Measurements from ENCODE around the gene UBE2K. TPM values are rescaled to one million over a fixed set of nuclear protein-coding genes. Genes with fewer than 3 reads are reported as not detected.
A peak's percentile ranks its signal among the peaks of the same experiment; 100 is the strongest.
"Not testable (repeated sequence)": the region's sequence is repeated elsewhere in the genome, so short reads cannot be mapped to it uniquely, and the experiment has no call there.

Gene UBE2K
- total RNA-seq, 1 donor from 2014 or later = 54.4 TPM

DNA sequence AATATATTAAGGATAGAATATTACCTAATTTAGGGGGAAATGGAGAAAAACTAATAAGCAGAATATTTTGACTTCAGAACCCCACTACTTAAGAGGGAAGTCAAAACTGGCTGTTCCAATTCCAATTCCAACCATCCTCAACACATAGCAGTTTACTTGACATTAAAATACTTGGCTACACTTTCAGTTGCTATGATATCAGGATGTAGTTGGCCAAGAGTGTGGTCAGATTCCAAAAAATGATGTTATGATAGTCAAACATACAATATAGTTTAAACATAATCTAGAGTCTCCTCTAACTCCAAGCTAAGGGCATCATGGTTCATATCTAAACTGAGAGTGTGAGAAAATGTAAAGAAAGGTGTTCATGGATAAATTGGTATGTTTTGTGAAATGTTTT, 42.7 kb upstream of the UBE2K start:
- intact Hi-C loops (cut with micrococcal nuclease) = no loop called here
- Histone ChIP-seq H3K4me1 (no peaks in the 10 kb centered on the region), H3K4me3 (no peak overlapping the region), H3K27me3 (ENCODE audit: low read depth) (no peaks in the 10 kb centered on the region), H3K36me3 (no peaks in the 10 kb centered on the region), H3K9me3 (replicated peaks) (no peaks in the 10 kb centered on the region), H3K27ac (replicated peaks) (no peak overlapping the region)
- TF ChIP-seq, protein P1, sequence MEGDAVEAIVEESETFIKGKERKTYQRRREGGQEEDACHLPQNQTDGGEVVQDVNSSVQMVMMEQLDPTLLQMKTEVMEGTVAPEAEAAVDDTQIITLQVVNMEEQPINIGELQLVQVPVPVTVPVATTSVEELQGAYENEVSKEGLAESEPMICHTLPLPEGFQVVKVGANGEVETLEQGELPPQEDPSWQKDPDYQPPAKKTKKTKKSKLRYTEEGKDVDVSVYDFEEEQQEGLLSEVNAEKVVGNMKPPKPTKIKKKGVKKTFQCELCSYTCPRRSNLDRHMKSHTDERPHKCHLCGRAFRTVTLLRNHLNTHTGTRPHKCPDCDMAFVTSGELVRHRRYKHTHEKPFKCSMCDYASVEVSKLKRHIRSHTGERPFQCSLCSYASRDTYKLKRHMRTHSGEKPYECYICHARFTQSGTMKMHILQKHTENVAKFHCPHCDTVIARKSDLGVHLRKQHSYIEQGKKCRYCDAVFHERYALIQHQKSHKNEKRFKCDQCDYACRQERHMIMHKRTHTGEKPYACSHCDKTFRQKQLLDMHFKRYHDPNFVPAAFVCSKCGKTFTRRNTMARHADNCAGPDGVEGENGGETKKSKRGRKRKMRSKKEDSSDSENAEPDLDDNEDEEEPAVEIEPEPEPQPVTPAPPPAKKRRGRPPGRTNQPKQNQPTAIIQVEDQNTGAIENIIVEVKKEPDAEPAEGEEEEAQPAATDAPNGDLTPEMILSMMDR (IDR thresholded peaks at IDR 0.05; ENCODE audit: borderline replicate concordance) = no peak
- DNase-seq = no peak

DNA sequence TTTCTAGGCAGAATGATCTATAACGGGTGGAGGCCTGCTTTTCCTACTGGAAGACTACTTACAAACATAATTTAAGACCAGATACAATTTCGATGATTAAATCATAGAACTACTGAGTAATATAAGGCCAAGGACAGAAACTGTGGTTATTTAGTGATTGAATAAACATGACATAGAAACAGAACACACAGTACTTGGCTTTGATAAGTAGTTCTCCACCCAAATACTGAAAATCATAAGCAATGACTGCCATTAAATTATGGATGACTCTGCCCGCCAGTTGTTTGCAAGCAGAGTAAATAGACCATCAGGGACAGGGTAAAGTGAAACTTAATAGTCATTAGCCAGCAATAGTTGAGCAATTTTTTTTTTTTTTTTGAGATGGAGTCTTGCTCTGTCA, 42.1 kb upstream of the UBE2K start:
- H3K9me3 ChIP-seq (replicated peaks) = no peaks in the 10 kb centered on the region
- TF ChIP-seq, protein P1 (IDR thresholded peaks at IDR 0.05; ENCODE audit: borderline replicate concordance) = no peak
- no peaks in the 10 kb centered on the region for H3K27me3 ChIP-seq (ENCODE audit: low read depth)
- DNase-seq = no peak
- intact Hi-C loops (cut with micrococcal nuclease) = no loop called here
- H3K27ac ChIP-seq (replicated peaks) = peak overlapping the region; percentile 0
- no peaks in the 10 kb centered on the region for H3K36me3 ChIP-seq
- H3K4me1 ChIP-seq = no peaks in the 10 kb centered on the region
- no peak overlapping the region for H3K4me3 ChIP-seq

GRCh38 chr4:39656638-39657037, 41.3 kb upstream of the UBE2K start:
- DNase-seq; intact Hi-C loops (cut with micrococcal nuclease); H3K4me1 ChIP-seq; H3K27ac ChIP-seq (replicated peaks); H3K36me3 ChIP-seq; H3K27me3 ChIP-seq (ENCODE audit: low read depth); H3K9me3 ChIP-seq (replicated peaks); H3K4me3 ChIP-seq: not testable (repeated sequence)

DNA sequence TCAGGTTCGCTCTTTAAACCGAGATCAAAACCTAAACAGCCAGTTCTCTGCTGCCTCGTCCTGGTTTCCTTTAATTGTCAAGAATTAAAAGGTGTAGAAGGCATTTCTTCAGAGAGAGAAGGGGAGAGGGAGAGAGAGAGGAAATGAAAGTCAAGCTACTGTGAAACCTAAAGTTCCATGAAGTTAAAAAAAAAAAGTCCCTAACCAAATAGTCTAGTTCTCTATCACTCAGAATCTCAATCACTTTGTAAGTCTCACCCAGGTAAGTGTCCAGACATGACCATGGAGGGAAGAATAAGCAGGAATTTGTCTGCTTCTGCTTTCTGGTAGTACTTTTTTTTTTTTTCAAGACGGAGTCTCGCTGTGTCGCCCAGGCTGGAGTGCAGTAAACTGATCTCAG, 40.5 kb upstream of the UBE2K start:
- Histone ChIP-seq H3K4me3 (no peak overlapping the region), H3K4me1 (no peaks in the 10 kb centered on the region), H3K9me3 (replicated peaks) (no peaks in the 10 kb centered on the region), H3K27me3 (ENCODE audit: low read depth) (no peaks in the 10 kb centered on the region), H3K36me3 (no peaks in the 10 kb centered on the region), H3K27ac (replicated peaks) (no peak overlapping the region)
- intact Hi-C loops (cut with micrococcal nuclease) = no loop called here
- DNase-seq = no peak
- TF ChIP-seq, protein P1 (IDR thresholded peaks at IDR 0.05; ENCODE audit: borderline replicate concordance) = no peak

- no peak overlapping the region for H3K27ac ChIP-seq (replicated peaks)
- no peaks in the 10 kb centered on the region for H3K36me3 ChIP-seq
- no peaks in the 10 kb centered on the region for H3K27me3 ChIP-seq (ENCODE audit: low read depth)
- no peak for DNase-seq
- intact Hi-C loops (cut with micrococcal nuclease) = no loop called here
- TF ChIP-seq, protein P1 (IDR thresholded peaks at IDR 0.05; ENCODE audit: borderline replicate concordance) = no peak
- no peaks in the 10 kb centered on the region for H3K9me3 ChIP-seq (replicated peaks)
- H3K4me3 ChIP-seq = no peak overlapping the region
- H3K4me1 ChIP-seq = no peaks in the 10 kb centered on the region
Observed at GRCh38 chr4:39658756-39659155, 39.2 kb upstream of the UBE2K start.

GRCh38 chr4:39660045-39660444, 37.9 kb upstream of the UBE2K start:
- Histone ChIP-seq H3K4me3 (no peak overlapping the region), H3K27me3 (ENCODE audit: low read depth) (no peaks in the 10 kb centered on the region), H3K27ac (replicated peaks) (no peak overlapping the region), H3K9me3 (replicated peaks) (no peaks in the 10 kb centered on the region), H3K4me1 (no peaks in the 10 kb centered on the region), H3K36me3 (no peaks in the 10 kb centered on the region)
- intact Hi-C loops (cut with micrococcal nuclease) = no loop called here
- no peak for DNase-seq
- TF ChIP-seq, protein P1 (IDR thresholded peaks at IDR 0.05; ENCODE audit: borderline replicate concordance) = no peak
